Activated CD4-positive, alpha-beta T cell treated with anti-CD3 and anti-CD28 coated beads, Interleukin-2, amount 50 U/mL, for 1 hour (primary cell): ENCODE data around the gene TBC1D9.
"Not testable (repeated sequence)": the region's sequence is repeated elsewhere in the genome, so short reads cannot be mapped to it uniquely, and the experiment has no call there.

ENCODE experiments used
- DNase-seq: peaks from one replicate; pipeline ENCODE4 v3.0.0-alpha.2; 2020

Gene TBC1D9

GRCh38 chr4:140752291-140753068, 3.7 kb downstream of the TBC1D9 start:
- no peak for DNase-seq

- no peak for DNase-seq
Measured at GRCh38 chr4:140750470-140750869, 5.7 kb downstream of the TBC1D9 start.

- no peak for DNase-seq
Measured at GRCh38 chr4:140748171-140748570, 8.0 kb downstream of the TBC1D9 start.

GRCh38 chr4:140746546-140746945, 9.6 kb downstream of the TBC1D9 start:
- DNase-seq: not testable (repeated sequence)

GRCh38 chr4:140744421-140744820, 11.8 kb downstream of the TBC1D9 start:
- no peak for DNase-seq

GRCh38 chr4:140743194-140743931, 12.8 kb downstream of the TBC1D9 start:
- no peak for DNase-seq

- DNase-seq: no peak
Measured at GRCh38 chr4:140742838-140743193, 13.4 kb downstream of the TBC1D9 start.

- DNase-seq: no peak
Measured at GRCh38 chr4:140740906-140741670, 15.1 kb downstream of the TBC1D9 start.

GRCh38 chr4:140740422-140740821, 15.8 kb downstream of the TBC1D9 start:
- no peak for DNase-seq

- no peak for DNase-seq
Measured at GRCh38 chr4:140739971-140740370, 16.2 kb downstream of the TBC1D9 start.

GRCh38 chr4:140738139-140738538, 18.0 kb downstream of the TBC1D9 start:
- no peak for DNase-seq

GRCh38 chr4:140736669-140737343, 19.4 kb downstream of the TBC1D9 start:
- DNase-seq: no peak

- no peak for DNase-seq
Measured at GRCh38 chr4:140735779-140736391, 20.3 kb downstream of the TBC1D9 start.

- no peak for DNase-seq
Measured at GRCh38 chr4:140735317-140735716, 20.9 kb downstream of the TBC1D9 start.

- no peak for DNase-seq
Measured at GRCh38 chr4:140732780-140733179, 23.4 kb downstream of the TBC1D9 start.

- no peak for DNase-seq
Measured at GRCh38 chr4:140729344-140730049, 26.7 kb downstream of the TBC1D9 start.

- DNase-seq: no peak
Measured at GRCh38 chr4:140726776-140727500, 29.2 kb downstream of the TBC1D9 start.

- DNase-seq: no peak
Measured at GRCh38 chr4:140725556-140725955, 30.6 kb downstream of the TBC1D9 start.

GRCh38 chr4:140724760-140725159, 31.4 kb downstream of the TBC1D9 start:
- DNase-seq: no peak

- DNase-seq: no peak
Measured at GRCh38 chr4:140720387-140721304, 35.5 kb downstream of the TBC1D9 start.
